Measurements from ENCODE around the gene SMPD1. TPM values are rescaled to one million over a fixed set of nuclear protein-coding genes. Genes with fewer than 3 reads are reported as not detected.

Gene SMPD1
- total RNA-seq, 1 donor from 2014 or later = 17.7 TPM

DNA sequence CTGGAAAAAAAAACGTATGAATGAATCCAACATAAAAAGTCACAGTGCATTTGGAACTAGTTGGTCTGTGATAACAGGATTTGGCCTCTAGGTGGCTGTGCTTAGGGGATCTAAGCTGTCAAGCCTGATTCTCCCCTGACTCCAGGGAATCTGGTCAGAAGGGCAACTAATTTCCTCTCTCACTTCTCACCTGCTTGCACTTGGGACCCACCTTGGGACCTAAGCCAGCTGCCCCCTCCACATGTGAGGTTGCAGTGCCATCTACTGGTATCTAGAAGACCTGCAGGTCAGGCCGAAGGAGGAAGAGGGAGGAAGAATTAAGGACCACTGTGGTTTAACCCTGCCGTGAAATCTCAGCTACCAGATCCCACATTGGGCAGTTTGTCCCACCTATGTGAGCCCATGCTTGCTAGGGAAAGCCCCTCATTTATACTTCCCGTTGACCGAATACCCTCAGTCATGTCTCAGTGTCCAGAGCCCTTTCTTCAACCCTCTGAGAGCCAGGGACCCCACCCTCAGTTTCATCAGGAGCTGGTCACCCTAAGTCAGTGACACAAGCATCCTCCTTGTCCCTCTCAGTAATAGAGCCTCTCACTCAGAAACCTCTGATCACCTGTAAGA is 36.8 kb upstream of the SMPD1 start:
- Mint-ChIP-seq H3K4me3 (no peak overlapping the region), H3K27ac (ENCODE audit: unreplicated experiment) (no peak overlapping the region), H3K27me3 (ENCODE audit: low read depth) (no peaks in the 10 kb centered on the region), H3K36me3 (ENCODE audit: low read depth) (no peaks in the 10 kb centered on the region), H3K9me3 (no peaks in the 10 kb centered on the region), H3K4me1 (peaks cover 5% of the 10 kb centered on the region)
- peak; percentile 57 for DNase-seq (ENCODE audit: low read depth, low spot score)
- TF ChIP-seq, protein P1, sequence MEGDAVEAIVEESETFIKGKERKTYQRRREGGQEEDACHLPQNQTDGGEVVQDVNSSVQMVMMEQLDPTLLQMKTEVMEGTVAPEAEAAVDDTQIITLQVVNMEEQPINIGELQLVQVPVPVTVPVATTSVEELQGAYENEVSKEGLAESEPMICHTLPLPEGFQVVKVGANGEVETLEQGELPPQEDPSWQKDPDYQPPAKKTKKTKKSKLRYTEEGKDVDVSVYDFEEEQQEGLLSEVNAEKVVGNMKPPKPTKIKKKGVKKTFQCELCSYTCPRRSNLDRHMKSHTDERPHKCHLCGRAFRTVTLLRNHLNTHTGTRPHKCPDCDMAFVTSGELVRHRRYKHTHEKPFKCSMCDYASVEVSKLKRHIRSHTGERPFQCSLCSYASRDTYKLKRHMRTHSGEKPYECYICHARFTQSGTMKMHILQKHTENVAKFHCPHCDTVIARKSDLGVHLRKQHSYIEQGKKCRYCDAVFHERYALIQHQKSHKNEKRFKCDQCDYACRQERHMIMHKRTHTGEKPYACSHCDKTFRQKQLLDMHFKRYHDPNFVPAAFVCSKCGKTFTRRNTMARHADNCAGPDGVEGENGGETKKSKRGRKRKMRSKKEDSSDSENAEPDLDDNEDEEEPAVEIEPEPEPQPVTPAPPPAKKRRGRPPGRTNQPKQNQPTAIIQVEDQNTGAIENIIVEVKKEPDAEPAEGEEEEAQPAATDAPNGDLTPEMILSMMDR (conservative IDR thresholded peaks at IDR 0.05) = peak; percentile 97

DNA sequence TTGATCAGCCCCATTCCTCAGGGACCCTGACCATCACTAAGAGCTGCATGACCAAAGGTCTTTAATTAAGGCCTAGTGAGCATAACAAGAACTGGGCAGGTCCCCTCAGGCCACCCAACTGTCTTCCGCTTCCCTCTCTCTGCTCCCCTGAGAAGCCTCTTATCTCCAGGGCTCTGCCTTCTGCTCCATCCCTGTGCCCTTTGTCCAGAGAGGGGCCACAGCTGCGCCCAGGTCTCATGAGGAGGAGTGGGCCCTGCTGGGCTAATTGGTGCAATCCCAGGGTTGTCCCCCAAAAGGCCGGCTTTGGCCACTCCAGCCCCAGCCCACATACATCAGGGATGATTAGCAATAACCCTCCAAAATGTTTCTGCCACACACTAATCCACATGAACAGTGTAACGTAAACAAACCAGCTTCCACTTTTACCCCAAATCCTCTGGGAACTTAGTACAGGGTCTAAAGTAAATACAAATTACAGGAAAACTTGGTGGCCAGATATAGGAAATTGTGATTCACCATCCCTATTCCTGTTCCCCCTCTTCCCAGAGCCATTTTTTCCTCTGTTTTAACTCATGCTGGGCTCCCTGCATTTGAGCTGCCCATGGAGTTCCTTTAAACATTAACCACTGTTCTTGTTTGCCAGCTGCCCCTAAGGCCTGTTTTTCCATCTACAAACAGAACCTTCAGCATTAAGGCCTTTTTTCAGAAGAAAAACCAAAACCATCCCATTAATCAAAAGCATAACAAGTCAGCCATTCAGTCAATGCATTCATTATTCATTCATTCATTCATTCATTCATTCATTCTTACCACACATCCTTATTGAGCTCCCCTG is 35.4 kb upstream of the SMPD1 start:
- Mint-ChIP-seq H3K36me3 (ENCODE audit: low read depth) (no peaks in the 10 kb centered on the region), H3K27me3 (ENCODE audit: low read depth) (no peaks in the 10 kb centered on the region), H3K9me3 (no peaks in the 10 kb centered on the region), H3K27ac (ENCODE audit: unreplicated experiment) (no peak overlapping the region), H3K4me1 (peaks cover 5% of the 10 kb centered on the region), H3K4me3 (no peak overlapping the region)
- no peak for DNase-seq (ENCODE audit: low read depth, low spot score)
- TF ChIP-seq, protein P1 (conservative IDR thresholded peaks at IDR 0.05) = no peak

DNA sequence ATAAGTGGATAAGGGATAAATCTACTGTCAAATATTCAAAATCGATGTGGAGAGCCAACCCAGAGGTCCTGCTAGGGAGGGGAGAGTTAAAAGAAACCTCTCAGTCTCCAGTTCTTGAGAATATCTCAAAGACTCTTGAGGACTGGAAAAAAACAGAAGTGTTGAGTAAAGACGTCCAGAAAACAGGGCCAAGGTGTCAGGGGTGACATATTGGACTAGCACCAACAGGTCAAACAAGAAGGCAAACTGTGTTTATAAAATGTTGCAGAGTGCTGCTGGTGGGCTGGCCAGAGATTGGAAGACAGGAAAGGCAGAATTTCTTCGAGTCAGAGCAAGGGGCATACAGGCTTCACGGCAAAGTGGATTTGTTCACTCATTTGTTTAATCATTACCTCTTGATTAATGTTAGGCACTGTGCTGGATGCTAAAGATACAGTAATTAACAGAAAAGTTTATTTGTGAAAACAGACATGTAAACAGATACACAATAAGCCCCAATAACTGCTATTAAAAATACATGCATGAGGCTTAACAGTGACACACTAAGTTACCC is 33.7 kb upstream of the SMPD1 start:
- Mint-ChIP-seq H3K9me3 (no peaks in the 10 kb centered on the region), H3K27ac (ENCODE audit: unreplicated experiment) (no peak overlapping the region), H3K4me3 (no peak overlapping the region), H3K4me1 (peaks cover 5% of the 10 kb centered on the region), H3K36me3 (ENCODE audit: low read depth) (no peaks in the 10 kb centered on the region), H3K27me3 (ENCODE audit: low read depth) (no peaks in the 10 kb centered on the region)
- TF ChIP-seq, protein P1 (conservative IDR thresholded peaks at IDR 0.05) = no peak
- no peak for DNase-seq (ENCODE audit: low read depth, low spot score)

DNA sequence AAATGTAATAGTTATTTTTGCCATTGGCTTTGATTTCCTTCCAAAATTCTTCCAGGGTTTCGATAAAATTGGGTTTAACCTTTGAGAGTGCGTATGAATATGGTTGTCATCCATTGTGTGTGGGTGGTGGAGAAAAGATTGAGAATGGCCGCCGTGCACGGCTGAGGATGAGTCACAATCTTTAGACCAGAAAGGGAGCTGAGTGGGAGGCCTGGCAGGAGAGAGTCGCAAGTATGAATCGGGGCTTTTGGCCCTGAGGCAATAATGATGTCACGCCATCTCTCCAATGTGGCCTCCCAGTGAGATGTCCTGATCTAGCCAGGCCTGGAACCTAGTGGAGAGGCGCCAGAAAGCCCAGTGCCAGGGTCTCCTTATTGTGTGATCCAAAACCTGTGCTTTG is 33.1 kb upstream of the SMPD1 start:
- DNase-seq (ENCODE audit: low read depth, low spot score) = no peak
- TF ChIP-seq, protein P1 (conservative IDR thresholded peaks at IDR 0.05) = no peak
- H3K4me3 Mint-ChIP-seq = no peak overlapping the region
- H3K4me1 Mint-ChIP-seq = peaks cover 5% of the 10 kb centered on the region
- H3K9me3 Mint-ChIP-seq = no peaks in the 10 kb centered on the region
- no peak overlapping the region for H3K27ac Mint-ChIP-seq (ENCODE audit: unreplicated experiment)
- no peaks in the 10 kb centered on the region for H3K27me3 Mint-ChIP-seq (ENCODE audit: low read depth)
- H3K36me3 Mint-ChIP-seq (ENCODE audit: low read depth) = no peaks in the 10 kb centered on the region

DNA sequence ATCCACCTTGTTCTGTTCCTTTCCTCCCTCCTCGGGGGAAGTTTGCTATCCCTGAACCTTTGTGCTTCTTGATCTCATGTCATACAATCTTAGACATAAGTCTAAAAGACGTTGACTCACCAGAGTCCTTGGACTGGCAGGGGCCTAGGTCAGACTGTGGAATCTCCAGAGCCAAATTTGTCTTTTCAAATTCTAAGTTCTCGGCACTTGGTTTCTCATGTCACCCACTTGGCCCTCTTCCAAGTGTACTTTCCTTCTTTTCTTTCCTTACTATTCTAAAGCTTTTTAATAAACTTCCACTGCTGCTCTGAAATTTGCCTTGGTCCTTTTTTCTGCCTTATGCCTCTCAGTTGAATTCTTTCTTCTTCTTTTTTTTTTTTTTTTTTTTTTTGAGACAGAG is 30.1 kb upstream of the SMPD1 start:
- Mint-ChIP-seq H3K4me1 (peaks cover 5% of the 10 kb centered on the region), H3K4me3 (no peak overlapping the region), H3K27ac (ENCODE audit: unreplicated experiment) (no peak overlapping the region), H3K9me3 (no peaks in the 10 kb centered on the region), H3K27me3 (ENCODE audit: low read depth) (no peaks in the 10 kb centered on the region), H3K36me3 (ENCODE audit: low read depth) (no peaks in the 10 kb centered on the region)
- DNase-seq (ENCODE audit: low read depth, low spot score) = no peak
- TF ChIP-seq, protein P1 (conservative IDR thresholded peaks at IDR 0.05) = no peak
